Colon (tissue), 2 donors: ENCODE results near the gene FAH.

Experiments used
- FAIRE-seq: peaks from 2 replicates; lab custom pipeline; 2012; peaks lifted over from hg19 to GRCh38; lab: Jason Lieb, UNC
- donor health status: control.
- donor health status: control.

FAH gene

GRCh38 chr15:80174017-80174746 lies 21.4 kb downstream of the FAH start:
- no peak for FAIRE-seq

GRCh38 chr15:80175436-80175835 lies 22.6 kb downstream of the FAH start:
- FAIRE-seq = no peak

- no peak for FAIRE-seq
These were observed 23.6 kb downstream of the FAH start for GRCh38 chr15:80176443-80176842.

- no peak for FAIRE-seq
These were observed 24.4 kb downstream of the FAH start for GRCh38 chr15:80177156-80177555.

- FAIRE-seq = no peak
These were observed 26.4 kb downstream of the FAH start for GRCh38 chr15:80179025-80179759.

- FAIRE-seq = no peak
These were observed 27.1 kb downstream of the FAH start for GRCh38 chr15:80179935-80180334.

- FAIRE-seq = no peak
These were observed 27.7 kb downstream of the FAH start for GRCh38 chr15:80180468-80180867.

- no peak for FAIRE-seq
These were observed 28.2 kb downstream of the FAH start for GRCh38 chr15:80180986-80181385.

GRCh38 chr15:80182611-80183261 lies 29.9 kb downstream of the FAH start:
- no peak for FAIRE-seq

- no peak for FAIRE-seq
These were observed 30.5 kb downstream of the FAH start for GRCh38 chr15:80183306-80183705.

- FAIRE-seq = no peak
These were observed 31.1 kb downstream of the FAH start for GRCh38 chr15:80183886-80184285.

- FAIRE-seq = no peak
These were observed 31.8 kb downstream of the FAH start for GRCh38 chr15:80184554-80184953.

GRCh38 chr15:80185152-80185551 lies 32.4 kb downstream of the FAH start:
- FAIRE-seq = no peak

- FAIRE-seq = no peak
These were observed 33.3 kb downstream of the FAH start for GRCh38 chr15:80186066-80186465.

GRCh38 chr15:80186597-80186996 lies 33.8 kb downstream of the FAH start:
- no peak for FAIRE-seq

- FAIRE-seq = no peak
These were observed 35.5 kb downstream of the FAH start for GRCh38 chr15:80188251-80188650.

GRCh38 chr15:80191198-80191597 lies 38.4 kb downstream of the FAH start:
- FAIRE-seq = peak; percentile 36

GRCh38 chr15:80191897-80192595 lies 39.2 kb downstream of the FAH start:
- no peak for FAIRE-seq

- no peak for FAIRE-seq
These were observed 41.4 kb downstream of the FAH start for GRCh38 chr15:80194186-80194585.

- FAIRE-seq = no peak
These were observed 42.1 kb downstream of the FAH start for GRCh38 chr15:80194914-80195313.

GRCh38 chr15:80199366-80199765 lies 46.6 kb downstream of the FAH start:
- FAIRE-seq = no peak

- no peak for FAIRE-seq
These were observed 47.1 kb downstream of the FAH start for GRCh38 chr15:80199869-80200268.
